ENCODE results near the gene DLG1.
"Not testable (repeated sequence)": the region's sequence is repeated elsewhere in the genome, so short reads cannot be mapped to it uniquely, and the experiment has no call there.

DLG1 gene

DNA sequence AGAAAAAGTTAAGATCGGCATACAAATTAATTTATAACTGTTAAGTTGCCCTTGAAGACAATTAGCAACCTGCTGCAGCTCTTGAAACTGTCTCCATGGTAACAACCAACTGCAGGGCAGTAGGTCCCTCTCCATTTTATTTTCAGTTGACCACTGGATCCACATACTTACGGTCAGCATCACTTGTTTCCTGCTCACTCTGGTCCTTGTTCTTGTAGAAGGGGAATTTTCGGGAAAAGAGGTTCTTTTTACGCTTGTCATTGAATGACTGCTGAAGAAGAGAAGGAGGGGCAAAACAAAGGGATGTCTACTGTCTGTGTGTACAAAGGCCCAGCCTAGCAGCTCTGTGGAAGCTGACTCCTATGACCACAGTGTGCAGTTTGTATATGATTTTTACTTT, 222.0 kb downstream of the DLG1 start:
- DNase-seq, result no peak

DNA sequence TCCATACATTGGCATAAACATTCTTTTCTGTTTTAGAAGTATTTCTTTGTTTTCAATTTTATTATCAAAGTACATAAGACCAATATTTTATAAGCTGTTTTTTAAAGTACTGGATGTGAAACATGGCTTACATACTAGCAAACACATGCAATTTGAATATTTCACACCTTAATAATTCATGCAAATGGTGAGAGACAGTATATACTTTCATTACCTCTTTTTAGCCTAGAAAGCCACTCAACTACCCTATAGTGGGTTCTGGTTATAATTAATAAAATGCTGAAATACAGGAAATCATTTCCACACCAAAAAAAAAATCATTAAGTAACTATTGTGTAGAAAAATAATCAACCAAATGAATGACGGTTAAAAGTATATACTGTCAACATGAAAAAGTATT, 230.3 kb downstream of the DLG1 start:
- no peak for DNase-seq

DNA sequence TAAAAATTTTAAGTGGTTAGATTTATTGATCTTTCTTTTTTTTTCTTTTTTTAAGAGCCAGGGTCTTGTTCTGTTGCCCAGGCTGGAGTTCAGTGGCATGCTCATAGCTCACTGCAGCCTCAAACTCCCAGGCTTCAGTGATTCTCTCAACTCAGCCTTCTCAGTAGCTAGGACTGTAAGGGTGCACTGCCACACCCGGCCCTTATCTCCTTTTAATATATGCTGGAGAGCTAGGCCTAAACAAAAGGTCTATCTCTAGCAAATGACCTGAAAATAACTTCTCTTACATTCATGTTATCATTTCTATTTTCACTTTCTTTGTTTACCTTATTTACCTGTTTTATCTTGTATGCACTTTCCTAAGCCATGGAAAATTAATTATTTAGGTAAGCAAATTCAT, 233.6 kb downstream of the DLG1 start:
- DNase-seq, result no peak

DNA sequence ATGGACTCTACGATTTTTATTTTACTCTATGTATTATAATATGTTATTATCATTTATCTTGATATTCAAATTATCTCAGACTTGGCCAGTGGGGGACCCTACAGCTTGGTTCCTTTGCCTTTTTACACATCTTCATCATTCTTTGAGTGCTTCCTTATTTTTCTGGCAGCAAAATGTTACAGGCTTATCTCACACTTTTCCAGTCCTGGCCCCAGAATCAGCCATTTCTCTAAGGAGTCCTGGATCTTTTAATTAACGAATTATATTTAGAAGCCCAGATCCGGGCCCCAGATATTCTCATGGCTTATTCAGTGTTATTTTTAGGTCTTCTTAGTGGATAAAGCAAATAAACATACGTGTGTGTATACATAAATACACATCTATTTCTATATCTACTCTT, 236.0 kb downstream of the DLG1 start:
- DNase-seq, result no peak

DNA sequence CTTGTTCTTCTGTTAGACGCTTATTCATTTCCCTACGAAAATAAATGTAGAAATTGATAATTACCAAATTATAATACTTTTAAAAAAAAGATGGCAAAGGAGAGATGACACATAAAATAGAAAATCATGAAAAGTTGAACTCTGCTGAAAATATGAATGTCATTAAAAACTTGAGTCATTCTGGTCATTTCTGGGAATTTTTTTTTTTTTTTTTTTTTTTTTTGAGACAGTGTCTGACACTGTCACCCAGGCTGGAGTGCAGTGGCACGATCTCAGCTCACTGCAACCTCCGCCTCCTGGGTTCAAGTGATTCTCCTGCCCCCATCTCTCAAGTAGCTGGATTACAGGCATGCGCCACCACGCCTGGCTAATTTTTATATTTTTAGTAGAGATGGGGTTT, 246.8 kb downstream of the DLG1 start:
- not testable (repeated sequence) for DNase-seq

DNA sequence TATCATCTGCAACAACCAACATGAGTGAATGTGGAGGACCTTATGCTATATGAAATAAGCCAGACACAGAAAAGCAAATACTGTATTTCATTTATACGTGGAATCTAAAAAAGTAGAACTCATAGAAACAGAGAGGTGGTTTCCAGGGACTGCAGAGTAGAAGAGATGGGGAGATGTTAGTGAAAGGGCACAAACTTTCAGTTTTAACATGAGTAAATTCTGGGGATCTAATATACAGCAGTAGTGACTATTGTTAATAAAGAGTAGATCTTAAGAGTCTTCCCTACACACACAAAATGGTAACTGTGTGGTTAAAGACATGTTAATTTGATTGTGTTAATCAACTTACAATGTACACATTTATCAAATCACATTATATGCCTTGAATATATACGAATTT, 247.9 kb downstream of the DLG1 start:
- no peak for DNase-seq

DNA sequence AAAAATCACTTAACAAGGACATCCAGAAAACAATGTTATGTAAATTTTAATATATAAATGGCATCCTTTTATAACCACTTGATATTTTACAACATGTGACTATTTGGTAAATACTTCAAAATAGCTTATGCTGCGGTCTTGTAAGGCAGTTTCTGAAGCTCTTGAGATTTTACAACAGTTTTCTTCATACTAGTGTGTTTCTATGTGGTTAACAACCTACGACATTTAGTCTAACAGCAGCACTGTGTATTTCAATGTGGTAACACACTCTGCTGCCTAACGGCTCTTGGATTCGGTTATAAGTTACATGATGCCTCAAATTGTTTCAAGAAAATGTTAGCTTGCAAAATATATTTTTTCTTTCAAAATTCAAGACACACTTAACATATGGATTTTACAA, 255.9 kb downstream of the DLG1 start:
- no peak for DNase-seq

DNA sequence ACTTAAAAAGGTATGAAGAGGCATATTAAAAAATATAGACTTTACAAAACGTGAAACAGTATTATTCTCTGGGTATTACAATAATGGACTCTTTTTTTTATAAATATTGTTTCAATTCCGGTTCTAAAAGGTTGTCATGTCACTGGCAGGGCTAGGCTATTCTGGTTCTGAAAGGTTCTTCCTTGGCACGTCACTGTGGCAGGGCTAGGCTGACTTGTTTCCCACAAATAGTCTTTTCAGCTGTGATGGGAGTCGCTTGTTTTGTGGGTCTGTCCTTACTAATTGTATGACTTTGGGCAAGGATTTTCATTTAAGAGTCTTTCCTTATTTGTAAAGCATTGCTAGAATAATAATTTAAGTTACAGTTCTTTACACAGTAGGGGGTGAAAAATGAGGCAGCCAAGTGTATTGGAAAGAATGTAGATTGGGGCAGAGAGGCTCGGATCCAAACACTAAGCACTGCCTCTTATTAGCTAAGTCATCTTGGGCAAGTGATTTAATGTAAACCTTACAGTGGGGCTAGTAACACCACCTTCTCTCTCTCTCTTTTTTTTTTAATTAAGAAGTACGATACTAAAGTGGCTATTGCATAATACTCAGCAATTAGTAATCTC, 256.4 kb downstream of the DLG1 start:
- DNase-seq, result no peak

DNA sequence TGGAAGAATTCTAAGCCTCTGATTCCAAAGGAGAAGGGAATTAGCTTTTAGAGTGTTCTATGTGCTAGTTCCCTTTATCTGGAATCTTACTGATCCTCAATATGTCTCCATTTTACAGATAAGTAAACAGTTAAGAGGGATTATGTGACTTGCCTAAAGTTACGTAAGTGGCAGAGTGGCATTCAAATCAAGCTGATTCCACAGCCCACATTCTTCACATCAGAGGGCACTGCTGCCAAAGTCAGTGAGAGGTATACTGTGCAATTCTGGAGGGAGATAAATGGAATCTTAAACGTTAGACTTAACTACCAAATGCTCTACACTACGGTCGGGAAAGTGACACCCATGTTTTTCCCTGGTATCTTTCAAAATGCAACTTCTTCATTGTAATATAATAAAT, 257.8 kb downstream of the DLG1 start:
- no peak for DNase-seq

DNA sequence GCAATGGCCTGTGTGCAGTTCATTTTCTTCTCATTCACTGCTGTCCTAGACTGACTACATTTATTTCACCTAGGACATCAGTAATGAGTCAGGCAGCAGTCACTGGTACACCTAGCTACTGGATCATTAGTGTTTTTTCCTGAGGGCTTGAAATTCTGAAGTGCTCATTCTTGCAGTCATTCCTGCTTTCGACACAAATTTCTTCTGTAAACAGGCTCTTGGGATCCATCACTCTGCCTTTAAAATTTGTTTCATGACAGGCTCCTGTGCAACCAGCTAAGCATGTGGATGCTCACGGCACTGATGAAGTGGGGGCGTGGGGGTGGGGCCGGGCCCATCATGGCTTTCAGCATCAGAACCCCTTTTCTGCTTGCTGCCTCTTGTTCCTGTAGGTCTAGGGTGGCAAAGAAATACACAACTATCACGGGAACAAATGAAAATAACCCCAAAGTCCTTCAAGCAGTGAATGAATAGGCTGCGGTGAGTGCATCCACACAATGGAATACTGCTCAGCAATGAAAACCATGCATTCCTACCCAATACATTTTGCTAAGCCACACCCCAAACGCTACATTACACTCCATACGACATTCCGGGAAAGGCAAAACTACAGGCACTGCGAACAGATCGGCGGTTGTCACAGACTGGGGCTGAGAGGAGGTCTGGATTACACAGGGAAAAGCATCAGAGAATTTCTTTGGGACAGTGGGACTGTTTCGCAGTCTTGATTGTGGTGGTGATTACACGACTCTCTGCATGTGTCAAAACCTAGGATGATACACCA, 259.5 kb downstream of the DLG1 start:
- DNase-seq, result no peak

DNA sequence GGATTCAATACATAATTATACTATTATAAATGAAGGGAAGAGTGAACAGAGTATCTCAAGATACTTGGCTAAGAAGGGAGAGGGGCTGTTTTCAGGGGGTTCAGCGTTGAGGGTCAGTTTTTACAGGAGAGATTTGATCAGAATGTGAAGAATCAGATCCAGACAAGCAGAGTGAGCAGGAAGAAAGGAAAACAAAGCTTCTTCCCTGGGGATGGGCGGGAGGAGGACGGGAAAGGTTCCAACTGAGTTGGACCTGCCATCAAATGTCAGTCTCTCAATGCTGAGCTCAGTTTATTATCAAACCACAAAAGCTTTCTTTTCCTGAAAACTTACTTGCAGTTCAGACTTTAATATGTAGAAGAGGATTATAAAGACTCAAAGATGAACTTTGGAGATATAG, 262.8 kb downstream of the DLG1 start:
- DNase-seq, result no peak

DNA sequence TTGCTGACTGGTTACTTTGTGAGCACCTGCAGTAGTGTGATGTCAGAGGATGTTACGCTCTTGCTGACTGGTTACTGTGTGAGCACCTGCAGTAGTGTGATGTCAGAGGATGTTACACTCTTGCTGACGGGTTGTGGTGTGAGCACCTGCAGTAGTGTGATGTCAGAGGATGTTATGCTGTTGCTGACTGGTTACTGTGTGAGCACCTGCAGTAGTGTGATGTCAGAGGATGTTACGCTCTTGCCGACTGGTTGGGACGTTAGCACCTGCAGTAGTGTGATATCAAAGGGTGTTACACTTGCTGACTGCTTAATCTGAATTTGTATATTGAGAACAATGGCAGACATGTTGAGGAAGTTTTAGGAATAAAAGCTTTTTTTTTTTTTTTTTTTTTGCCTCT, 263.6 kb downstream of the DLG1 start:
- DNase-seq, result not testable (repeated sequence)

DNA sequence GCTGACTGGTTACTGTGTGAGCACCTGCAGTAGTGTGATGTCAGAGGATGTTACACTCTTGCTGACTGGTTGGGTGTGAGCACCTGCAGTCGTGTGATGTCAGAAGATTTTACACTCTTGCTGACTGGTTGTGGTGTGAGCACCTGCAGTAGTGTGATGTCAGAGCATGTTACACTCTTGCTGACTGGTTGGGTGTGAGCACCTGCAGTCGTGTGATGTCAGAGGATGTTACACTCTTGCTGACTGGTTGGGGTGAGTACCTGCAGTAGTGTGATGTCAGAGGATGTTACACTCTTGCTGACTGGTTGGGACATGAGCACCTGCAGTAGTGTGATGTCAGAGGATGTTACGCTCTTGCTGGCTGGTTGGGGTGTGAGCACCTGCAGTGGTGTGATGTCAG, 264.6 kb downstream of the DLG1 start:
- not testable (repeated sequence) for DNase-seq

DNA sequence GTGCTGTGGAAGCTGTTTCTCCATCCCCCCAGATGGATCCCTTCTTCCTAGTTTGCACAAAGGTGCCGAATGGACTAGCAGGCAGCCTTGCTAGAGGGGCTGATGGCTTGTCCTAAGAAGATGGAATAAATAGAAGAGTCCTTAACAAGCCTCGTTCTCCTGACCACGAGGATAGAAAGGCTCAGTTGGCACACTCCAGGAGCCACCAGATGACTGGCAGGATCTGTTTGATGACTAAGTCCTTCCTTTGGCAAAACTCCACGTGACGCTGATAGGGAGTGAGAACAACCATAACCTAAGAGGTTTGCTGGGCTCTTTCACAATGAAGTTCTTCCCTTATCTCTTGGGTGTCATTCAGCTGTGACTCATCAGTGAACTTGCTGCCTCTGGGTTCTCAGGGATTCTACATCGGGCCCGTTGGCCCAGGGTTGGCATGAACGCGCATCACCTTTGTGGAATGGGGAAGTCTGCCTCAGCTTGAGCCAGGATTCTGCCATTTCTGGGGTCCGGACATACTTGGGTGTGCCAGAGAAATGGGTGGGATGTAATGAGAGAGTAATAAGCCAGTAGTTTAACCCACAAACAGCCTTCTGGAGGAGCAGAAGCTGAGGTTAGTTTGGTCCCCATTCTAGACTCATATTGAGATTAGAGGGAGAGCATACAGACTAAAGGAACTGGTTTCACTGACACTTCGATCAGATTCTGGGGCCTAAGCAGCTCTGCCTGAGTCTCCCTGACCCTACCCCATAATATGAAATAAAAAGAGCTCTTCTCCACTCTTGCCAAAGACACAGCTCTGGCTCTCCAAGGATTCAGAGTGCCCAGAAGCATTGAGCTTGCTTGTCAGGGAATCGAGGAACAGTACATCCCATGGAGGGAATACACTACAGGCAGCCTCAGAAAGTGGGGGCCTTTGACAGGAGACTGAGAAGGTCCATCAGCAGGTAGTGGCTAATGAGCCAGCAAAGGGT, 266.8 kb downstream of the DLG1 start:
- DNase-seq, result no peak

DNA sequence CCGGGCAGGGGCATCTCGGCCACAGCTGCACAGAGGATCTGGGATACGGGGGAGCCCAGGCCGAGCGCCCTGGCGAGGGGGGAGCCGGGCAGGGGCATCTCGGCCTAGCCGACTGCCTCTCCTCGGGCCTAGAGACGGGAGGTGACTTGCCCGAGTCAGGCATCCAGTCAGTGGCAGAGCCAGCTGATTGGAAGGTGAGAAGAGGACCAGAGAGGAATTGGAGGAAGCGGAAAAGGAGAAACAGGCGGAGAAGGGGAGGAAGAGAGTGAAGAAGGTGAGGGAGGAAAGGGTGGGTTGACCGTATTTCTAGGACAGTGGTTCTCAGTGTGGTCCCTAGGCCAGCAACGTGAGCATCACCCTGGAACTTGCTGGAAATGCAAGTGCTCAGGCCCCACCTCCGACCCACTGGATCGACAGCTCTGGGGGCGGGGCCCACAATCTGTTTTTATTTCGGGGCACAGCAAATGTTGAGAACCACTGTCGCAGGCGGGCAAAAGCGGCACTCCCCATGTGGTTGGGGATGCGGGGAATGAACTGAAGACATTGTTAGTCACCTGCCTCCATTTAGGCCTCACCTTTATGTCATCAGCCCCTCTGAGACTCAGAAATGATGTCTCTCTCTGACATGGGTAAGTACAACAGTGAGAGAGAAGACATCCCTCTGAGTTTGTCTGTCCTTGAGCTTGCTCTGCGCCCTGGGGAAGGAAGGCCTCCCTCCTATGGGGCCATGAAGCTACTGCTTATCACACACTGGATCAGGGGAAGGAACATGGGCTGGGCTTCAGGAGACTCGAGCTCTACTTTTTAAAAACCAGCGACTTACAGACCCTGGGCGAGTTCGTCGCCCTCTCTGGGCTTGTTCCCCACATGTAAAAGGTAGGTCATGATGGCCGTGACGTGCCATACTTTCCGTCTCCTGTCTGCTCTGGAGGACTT, 267.8 kb downstream of the DLG1 start:
- no peak for DNase-seq

DNA sequence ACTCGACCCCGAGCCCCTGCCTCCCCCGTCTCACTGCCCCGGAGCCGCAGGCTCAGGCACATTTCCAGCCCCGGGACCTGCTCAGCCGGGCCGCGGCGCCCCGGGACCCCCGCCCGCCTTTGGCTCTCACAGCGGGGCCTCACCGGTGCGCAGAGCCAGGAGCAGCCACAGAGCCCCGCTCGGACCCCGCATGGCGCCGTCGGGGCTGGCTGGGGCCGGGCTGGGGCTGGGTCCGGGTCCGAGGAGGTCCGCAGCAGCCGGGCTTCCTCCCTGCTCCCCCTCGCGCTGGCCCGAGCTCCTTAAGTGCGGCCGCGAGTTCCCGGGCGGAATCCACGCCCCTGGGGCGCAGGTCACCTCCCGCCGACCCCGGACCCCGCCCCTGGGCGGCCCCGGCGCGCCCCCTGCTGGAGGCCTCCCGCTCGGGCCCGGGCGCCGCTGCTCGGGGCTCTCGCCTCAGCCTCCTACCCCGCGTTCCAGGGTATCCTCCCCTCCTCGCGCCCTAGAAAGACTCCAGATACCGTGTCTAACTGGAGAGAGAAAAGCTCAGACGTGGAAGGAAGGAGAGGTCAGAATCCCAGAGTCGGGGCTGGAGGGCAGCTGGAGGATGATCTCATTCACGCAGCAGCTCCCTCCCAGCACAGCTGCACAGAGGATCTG, 268.8 kb downstream of the DLG1 start, which contains the start of gene MELTF:
MELTF (minus strand) TSS at position 307 of the 657 bp plus-strand sequence; CDS start at position 192, 115 bp downstream.
- peak; percentile 36 to 74 for DNase-seq

DNA sequence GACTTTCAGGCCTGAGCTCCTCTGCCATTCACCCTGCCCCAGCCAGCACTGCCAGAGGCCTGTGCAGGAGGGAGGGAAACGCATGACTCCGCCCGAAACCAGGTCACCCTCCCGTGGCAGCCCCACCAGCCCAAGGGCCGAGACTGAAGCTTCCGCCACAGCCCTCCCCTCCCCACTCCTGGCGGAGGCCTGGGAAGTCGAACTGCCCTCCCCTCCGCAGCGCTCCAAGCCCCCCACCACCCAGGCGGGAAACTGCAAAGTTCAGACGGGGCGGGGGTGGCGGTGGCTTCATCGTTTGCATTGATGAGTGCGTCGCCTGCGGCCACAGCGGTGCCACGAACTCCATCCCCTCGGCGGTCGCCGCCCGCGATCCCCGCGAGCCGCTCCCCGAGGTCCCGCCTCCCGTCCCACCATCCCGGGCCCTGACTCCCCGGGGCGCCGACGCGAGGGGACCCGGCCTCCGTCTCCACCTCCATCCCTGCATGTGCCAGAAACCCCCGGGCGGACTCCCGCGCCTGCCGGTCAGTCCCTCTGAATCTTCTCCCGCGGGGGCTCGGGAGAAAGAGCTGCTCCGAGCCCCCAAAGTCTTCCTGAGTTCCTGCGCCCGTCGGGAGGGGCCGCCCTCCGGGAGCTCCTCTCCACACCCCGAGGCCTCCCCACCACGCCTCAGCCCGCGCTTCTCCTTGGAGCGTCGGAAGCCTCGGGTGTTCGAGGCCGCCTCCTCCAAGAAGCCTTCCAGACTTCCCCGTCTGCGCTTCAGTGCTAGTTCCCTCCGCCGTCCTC, 269.5 kb downstream of the DLG1 start:
- DNase-seq, result no peak

DNA sequence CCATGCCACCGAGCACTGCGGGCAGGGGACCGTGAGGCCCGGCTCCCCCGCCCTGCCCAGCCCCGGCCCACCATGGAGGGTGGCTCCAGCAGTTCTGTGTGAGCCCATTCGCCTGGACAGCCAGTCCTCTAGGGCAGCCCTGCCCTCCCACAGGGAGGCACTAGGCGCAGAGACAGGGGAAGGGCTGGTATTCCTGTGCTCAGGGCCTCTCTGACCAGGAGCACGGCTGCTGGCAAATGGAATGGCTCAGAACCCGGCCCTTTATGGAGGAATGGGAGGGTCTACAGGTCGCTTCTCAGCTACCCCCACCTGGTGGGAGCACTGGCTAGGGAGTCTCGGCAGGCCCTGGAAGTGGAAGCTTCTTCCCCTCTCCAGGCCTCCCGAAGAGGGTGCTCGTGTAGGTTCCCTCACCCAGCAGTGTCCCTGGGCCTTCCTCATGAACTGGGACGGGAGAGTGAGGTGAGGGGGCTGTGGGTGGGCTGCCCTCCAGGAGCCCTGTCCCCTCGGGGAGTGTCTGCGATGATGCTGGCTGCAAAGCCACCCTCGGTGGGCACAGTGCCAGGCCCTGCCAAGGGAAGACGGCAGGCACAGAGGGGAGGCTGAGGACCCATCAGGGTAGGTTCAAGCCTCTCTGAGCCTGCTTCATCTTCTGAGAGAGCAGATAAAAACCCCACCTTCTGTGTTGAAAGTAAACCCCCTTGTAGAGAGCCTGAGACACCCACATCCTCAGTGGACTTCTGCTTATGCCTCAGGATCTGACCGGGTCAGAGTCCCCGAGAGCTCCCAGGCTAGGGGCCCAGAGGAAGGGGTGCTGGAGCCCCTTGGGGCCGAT, 270.3 kb downstream of the DLG1 start:
- peak in 1 of 2 experiments; percentile 38 for DNase-seq

DNA sequence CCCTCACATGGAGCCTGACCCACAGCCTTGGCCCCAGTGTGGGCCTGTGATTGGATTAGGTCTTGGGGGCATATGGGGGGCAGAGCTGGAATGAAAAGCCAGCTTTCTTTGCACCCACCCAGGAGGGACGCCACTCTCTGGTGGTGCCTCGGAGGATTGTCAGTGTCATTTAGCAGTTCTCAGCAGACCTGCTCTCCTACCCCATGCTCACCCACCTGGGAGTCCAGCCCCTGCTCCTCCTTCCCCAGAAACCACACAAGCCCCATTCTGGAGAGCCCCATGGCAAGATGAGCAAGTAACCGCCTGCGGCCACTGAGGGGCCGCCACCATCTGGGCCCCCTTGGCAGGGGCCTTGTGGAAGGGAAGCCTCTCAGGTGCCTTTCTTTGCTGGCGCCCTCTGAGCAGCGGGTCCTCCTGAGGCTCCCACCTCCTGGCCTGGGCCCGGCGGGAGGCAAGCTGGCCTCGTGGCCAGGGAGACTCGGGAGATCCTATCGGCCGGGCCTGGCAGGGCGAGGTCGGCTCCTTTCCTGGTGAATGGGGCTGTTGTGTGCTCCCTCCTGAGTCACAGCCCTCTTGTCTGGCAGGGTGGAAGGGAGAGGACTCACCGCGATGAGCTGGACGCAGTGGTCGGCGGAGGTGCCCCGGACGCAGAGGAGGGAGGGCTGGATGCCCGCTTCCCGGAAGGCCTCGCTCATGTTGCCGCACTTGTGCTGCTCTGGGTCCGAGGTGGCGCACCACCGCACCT, 271.1 kb downstream of the DLG1 start:
- DNase-seq, result no peak
